Activated CD4-positive, alpha-beta T cell treated with anti-CD3 and anti-CD28 coated beads, Interleukin-10, Interleukin-2, amounts not matched to agents 100 ng/mL and 50 ng/mL, durations not matched to agents 16 hours and 8 hours (primary cell): ENCODE results near the gene OR10G3.

ENCODE experiments used
- DNase-seq: peaks from one replicate; pipeline ENCODE4 v3.0.0-alpha.2; 2020

OR10G3 gene

GRCh38 chr14:21535545-21536417 is 44.1 kb downstream of the OR10G3 start:
- no peak for DNase-seq

- no peak for DNase-seq
Observed at GRCh38 chr14:21534576-21534975, 45.3 kb downstream of the OR10G3 start.

DNA sequence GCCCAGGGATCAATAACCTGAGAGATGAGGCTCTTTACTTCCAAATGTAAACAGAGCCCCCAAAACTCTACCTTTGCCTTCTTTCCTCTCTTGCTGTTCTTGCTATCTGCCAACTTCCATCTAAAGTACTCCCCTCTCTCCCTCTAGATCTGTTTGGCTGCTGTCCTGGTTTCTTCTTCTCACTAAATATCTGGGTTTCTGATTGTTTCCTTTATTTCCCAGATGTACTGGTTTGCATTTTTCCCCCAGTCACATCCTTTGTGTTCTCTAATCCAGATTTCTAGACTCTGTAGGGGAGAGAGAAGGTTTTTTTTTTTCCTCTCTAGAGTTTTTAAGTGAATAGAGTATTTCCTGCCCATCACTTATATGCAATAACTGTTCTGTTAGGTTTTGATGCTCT is 46.6 kb downstream of the OR10G3 start:
- no peak for DNase-seq

GRCh38 chr14:21529515-21529914 is 50.4 kb downstream of the OR10G3 start:
- no peak for DNase-seq

GRCh38 chr14:21528381-21529348 is 51.2 kb downstream of the OR10G3 start:
- DNase-seq, result no peak

DNA sequence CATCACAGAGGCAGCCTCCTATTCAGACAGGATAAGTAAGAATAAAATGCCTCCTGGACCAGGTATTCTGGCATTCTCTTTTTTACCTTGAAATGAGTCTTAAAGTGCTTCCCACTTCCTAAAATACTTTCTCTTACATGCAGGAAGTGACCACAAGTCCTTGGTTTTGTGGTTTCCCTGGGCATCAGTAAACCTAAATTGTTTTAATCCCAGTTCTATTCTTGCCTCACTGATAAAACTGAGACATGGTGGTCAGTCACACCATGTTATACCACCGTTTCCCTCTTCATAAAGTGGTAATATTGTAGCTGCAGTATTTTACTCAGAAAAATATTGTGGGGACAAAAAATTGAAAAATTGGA is 52.6 kb downstream of the OR10G3 start:
- no peak for DNase-seq

GRCh38 chr14:21526672-21527317 is 53.1 kb downstream of the OR10G3 start:
- no peak for DNase-seq

GRCh38 chr14:21525962-21526671 is 53.8 kb downstream of the OR10G3 start, which contains the start of gene SALL2:
Gene SALL2 (minus strand): TSS chr14:21526346. CDS start chr14:21526127, 219 bp downstream.
- DNase-seq, result peak; percentile 47

GRCh38 chr14:21525571-21525961 is 54.3 kb downstream of the OR10G3 start:
- no peak for DNase-seq

- DNase-seq, result no peak
Observed at GRCh38 chr14:21524575-21525490, 55.0 kb downstream of the OR10G3 start.

DNA sequence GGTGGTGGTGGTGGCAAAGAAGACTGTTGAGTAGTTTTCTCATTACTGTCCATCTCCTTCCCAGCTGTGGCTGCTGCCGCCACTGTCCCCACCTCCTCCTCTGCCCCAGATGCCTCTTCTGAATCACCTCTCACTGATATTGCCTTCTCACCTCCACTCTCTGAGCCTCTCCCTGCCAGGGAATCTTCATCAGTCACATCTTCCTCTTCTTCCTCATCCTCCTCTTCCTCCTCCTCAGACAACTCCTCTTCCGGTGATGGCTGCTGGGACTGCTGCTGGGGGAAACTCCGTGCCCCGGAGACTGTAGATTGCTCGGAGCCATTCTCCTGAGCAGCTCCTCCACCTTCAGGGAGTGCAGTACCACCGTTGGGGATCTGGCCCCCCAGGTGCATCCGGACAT is 56.7 kb downstream of the OR10G3 start:
- no peak for DNase-seq

DNA sequence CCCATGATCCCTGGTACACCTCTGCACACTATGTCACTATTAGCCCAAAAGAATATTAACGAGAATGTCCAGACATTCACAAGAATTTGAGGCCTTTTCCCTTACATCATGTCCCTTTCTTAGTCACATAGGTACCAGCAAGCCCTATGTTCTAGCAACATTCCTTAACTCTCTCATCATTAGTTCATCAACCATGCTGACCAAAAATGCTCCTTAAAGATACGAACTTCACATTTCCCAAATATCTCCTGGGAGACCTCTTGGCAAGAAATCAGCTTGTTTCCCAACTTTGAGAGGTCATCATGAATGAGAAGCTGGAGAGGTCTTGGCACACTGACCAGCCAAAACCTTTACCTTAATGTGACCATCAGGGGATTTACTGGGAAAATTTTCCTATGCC is 58.4 kb downstream of the OR10G3 start:
- no peak for DNase-seq

- no peak for DNase-seq
Observed at GRCh38 chr14:21520767-21521166, 59.1 kb downstream of the OR10G3 start.

DNA sequence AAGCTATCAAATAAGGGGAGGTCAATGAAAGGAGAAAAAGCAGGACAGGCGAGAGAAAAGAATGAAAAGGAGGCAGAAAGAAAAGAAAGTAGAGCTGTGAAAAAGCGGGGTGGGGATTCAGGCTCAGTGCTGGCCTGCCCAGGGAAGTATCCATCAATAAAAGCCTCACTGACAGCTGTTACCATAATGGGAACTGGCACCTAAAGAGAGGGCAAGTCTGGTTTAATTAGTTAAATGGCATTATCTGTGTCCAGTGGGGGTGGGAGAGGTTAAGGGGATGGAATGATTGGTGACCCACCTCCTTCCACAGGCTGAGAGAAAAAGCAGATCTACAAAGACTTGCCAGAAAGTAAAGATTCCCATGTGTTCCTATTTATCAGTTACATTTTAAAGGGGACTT is 61.2 kb downstream of the OR10G3 start:
- DNase-seq, result no peak
